ENCODE data around the gene PRMT2. TPM values are rescaled to one million over a fixed set of nuclear protein-coding genes. Genes with fewer than 3 reads are reported as not detected.
A peak's percentile ranks its signal among the peaks of the same experiment; 100 is the strongest.

Gene PRMT2
- total RNA-seq, 1 experiment from 2014 or later, result 86.4 TPM

- Histone ChIP-seq H3K36me3 (ENCODE audit: insufficient read depth, low read length, poor library complexity, severe bottlenecking) (peaks cover 4% of the 10 kb centered on the region), H3K27ac (ENCODE audit: low read depth, low read length, poor library complexity, severe bottlenecking) (no peak overlapping the region), H3K4me1 (ENCODE audit: insufficient read depth, low read length, poor library complexity, severe bottlenecking) (peaks cover 4% of the 10 kb centered on the region), H3K4me3 (ENCODE audit: low read depth, low read length, poor library complexity, severe bottlenecking) (no peak overlapping the region), H3K9me3 (ENCODE audit: low read depth, low read length, poor library complexity, severe bottlenecking) (no peaks in the 10 kb centered on the region), H3K27me3 (replicated peaks; ENCODE audit: insufficient read depth, low read depth, low read length, poor library complexity) (no peaks in the 10 kb centered on the region)
- CTCF ChIA-PET, result no interaction called here
- POLR2A ChIA-PET (ENCODE audit: low non-redundant PET), result interaction anchor here (0.5 kb wide), 1 partner anchor 29 kb away, joined by 11 read pairs; the partner anchor contains the start of gene PRMT2
- DNase-seq (ENCODE audit: low spot score), result no peak
- intact Hi-C loops (cut with micrococcal nuclease; ENCODE audit: unreplicated experiment), result no loop called here
- BruUV-seq (replicated peaks), result no TSS peak
- TF ChIP-seq EZH2 (IDR thresholded peaks at IDR 0.05; ENCODE audit: borderline replicate concordance, low read depth, low read length, poor library complexity, severe bottlenecking), result no peak
- no peak for TF ChIP-seq CTCF (conservative IDR thresholded peaks at IDR 0.05; ENCODE audit: low read depth, low read length)
Observed at GRCh38 chr21:46664316-46664995, 29.0 kb downstream of the PRMT2 start.

GRCh38 chr21:46665566-46665965 is 30.1 kb downstream of the PRMT2 start:
- no TSS peak for BruUV-seq (replicated peaks)
- TF ChIP-seq EZH2 (IDR thresholded peaks at IDR 0.05; ENCODE audit: borderline replicate concordance, low read depth, low read length, poor library complexity, severe bottlenecking), result no peak
- TF ChIP-seq CTCF (conservative IDR thresholded peaks at IDR 0.05; ENCODE audit: low read depth, low read length), result no peak
- ChIA-PET POLR2A (ENCODE audit: low non-redundant PET) (no interaction called here), CTCF (no interaction called here)
- H3K9me3 ChIP-seq (ENCODE audit: low read depth, low read length, poor library complexity, severe bottlenecking), result no peaks in the 10 kb centered on the region
- intact Hi-C loops (cut with micrococcal nuclease; ENCODE audit: unreplicated experiment), result no loop called here
- peaks cover 4% of the 10 kb centered on the region for H3K4me1 ChIP-seq (ENCODE audit: insufficient read depth, low read length, poor library complexity, severe bottlenecking)
- H3K36me3 ChIP-seq (ENCODE audit: insufficient read depth, low read length, poor library complexity, severe bottlenecking), result peaks cover 4% of the 10 kb centered on the region
- H3K27ac ChIP-seq (ENCODE audit: low read depth, low read length, poor library complexity, severe bottlenecking), result no peak overlapping the region
- no peak for DNase-seq (ENCODE audit: low spot score)
- H3K4me3 ChIP-seq (ENCODE audit: low read depth, low read length, poor library complexity, severe bottlenecking), result no peak overlapping the region
- no peaks in the 10 kb centered on the region for H3K27me3 ChIP-seq (replicated peaks; ENCODE audit: insufficient read depth, low read depth, low read length, poor library complexity)

GRCh38 chr21:46666941-46667740 is 31.7 kb downstream of the PRMT2 start:
- TF ChIP-seq EZH2 (IDR thresholded peaks at IDR 0.05; ENCODE audit: borderline replicate concordance, low read depth, low read length, poor library complexity, severe bottlenecking) (no peak), CTCF (conservative IDR thresholded peaks at IDR 0.05; ENCODE audit: low read depth, low read length) (no peak)
- H3K36me3 ChIP-seq (ENCODE audit: insufficient read depth, low read length, poor library complexity, severe bottlenecking), result peaks cover 4% of the 10 kb centered on the region
- H3K27me3 ChIP-seq (replicated peaks; ENCODE audit: insufficient read depth, low read depth, low read length, poor library complexity), result no peaks in the 10 kb centered on the region
- peak overlapping the region; percentile 68 for H3K4me3 ChIP-seq (ENCODE audit: low read depth, low read length, poor library complexity, severe bottlenecking)
- intact Hi-C loops (cut with micrococcal nuclease; ENCODE audit: unreplicated experiment), result no loop called here
- ChIA-PET CTCF (interaction anchor here (1.5 kb wide), 1 partner anchor 27 kb away, joined by 4 read pairs; no protein-coding TSS in a partner anchor), POLR2A (ENCODE audit: low non-redundant PET) (no interaction called here)
- no peaks in the 10 kb centered on the region for H3K9me3 ChIP-seq (ENCODE audit: low read depth, low read length, poor library complexity, severe bottlenecking)
- no TSS peak for BruUV-seq (replicated peaks)
- H3K4me1 ChIP-seq (ENCODE audit: insufficient read depth, low read length, poor library complexity, severe bottlenecking), result peaks cover 4% of the 10 kb centered on the region
- peak; percentile 39 for DNase-seq (ENCODE audit: low spot score)
- H3K27ac ChIP-seq (ENCODE audit: low read depth, low read length, poor library complexity, severe bottlenecking), result peak overlapping the region; percentile 46
